ENCODE data around the gene PRSS27.

Gene PRSS27

GRCh38 chr16:2751577-2752034, 31.6 kb upstream of the PRSS27 start:
- DNase-seq (ENCODE audit: low spot score), result peak; percentile 94

DNA sequence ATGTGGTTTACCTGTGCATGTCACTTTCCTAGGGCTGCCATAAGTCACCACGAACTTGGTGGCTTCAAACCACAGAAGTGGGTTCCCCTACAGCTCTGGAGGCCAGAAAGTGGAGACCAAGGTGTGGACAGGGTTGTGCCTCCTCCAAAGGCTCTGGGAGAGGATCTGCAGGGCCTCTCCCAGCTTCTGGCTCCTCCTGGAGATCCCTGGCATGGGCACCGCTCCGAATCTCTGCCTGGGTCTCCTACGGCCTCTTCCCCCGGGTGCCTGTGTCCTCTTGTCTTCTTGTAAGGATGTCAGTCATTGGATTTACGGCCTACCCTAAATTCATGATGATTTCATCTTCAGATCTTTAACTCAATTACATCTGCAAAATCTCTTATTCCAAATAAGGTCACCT, 29.9 kb upstream of the PRSS27 start:
- no peak for DNase-seq (ENCODE audit: low spot score)

DNA sequence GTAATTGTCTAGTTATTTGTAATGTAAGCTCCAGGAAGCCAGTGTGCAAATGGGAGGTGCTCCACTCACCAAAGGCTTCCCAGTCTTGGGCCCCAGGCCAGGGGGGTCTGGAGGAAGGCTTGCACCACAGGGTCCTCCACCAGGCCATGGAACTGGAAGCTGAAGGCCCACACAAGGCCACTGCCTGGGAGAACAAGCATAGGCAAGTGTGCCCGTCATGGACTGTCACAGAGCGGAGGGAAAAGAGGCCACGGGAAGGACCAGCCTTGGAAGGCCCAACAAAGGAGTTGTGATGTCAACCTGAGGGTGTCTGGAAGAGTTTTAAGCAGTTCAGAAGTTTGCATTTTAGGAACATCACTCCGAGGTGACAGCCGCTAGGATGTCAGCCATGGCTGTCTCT, 29.5 kb upstream of the PRSS27 start:
- DNase-seq (ENCODE audit: low spot score), result no peak

GRCh38 chr16:2748757-2749455, 28.9 kb upstream of the PRSS27 start:
- no peak for DNase-seq (ENCODE audit: low spot score)

DNA sequence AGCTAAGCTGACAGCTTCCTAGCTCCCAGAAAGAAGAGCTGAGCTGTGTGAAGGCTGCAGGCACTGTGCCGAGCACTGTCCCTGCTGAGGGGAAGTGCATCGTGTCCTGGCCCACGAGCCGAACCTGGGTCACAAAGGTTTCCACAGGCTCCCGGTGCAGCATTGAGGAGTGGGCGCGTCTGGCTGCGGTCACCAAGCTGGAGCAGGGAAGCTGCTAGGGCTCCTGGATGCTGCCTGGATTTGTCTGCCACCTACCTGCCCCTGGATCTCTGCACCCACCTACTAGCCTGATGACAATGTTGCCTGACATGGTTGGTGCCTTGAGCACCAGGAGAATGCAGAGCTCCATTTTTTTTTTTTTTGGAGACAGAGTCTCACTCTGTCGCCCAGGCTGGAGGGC, 25.9 kb upstream of the PRSS27 start:
- no peak for DNase-seq (ENCODE audit: low spot score)

GRCh38 chr16:2745116-2745890, 25.3 kb upstream of the PRSS27 start:
- no peak for DNase-seq (ENCODE audit: low spot score)

- no peak for DNase-seq (ENCODE audit: low spot score)
Measured at GRCh38 chr16:2744711-2745110, 24.7 kb upstream of the PRSS27 start.

GRCh38 chr16:2743007-2743810, 23.2 kb upstream of the PRSS27 start:
- no peak for DNase-seq (ENCODE audit: low spot score)

DNA sequence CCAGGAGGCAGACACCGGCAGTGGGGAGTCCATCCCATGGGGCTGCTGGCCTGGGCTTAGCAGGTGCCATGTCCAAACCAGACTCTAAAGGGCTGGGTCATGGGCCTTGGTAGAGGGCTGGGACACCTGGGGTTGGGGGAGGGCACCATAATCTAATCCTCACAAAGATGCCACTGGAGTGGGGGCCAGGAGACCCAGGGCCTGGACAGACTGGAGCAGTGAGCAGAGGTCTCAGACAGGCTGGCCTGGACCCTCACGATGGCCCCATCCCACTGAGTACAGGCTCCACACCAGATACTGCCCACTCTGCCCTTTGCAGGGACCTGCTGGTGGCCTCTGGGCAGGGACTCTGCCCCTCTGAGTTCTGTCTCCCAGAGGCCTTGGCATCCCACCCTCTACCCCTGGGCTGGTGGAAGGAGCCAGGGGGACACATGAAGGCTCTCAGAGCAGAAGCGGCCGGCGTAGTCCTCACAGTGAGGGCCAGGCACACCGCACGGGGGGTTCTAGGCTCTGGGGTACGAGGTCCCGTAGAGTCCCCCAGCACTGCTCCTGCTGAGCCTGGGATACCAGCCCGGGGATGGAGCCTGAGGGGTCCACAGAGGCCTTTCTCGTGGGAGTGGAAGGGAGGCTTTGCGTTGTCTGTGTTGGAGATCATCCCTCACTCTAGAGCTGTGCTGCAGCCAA, 22.4 kb upstream of the PRSS27 start:
- DNase-seq (ENCODE audit: low spot score), result no peak

DNA sequence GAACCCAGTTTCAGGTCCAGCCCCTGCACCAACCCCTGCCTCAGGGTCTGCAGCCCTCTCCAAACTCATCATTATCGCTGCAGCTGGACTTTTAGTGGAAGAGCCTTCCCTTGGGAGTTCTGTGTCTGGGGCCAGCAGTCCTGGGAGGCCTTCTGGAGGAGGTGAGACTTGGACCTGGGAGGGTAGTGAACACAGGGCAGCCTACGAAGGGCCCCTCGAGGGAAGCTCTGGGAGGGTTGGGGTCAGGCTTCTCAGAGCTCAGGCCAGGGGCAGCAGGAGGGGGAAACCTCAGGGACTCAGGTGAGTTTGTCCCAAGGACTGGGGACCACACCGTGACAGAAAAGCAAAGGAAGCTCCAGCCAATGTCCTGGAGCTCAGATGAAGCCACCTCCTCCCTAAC, 21.1 kb upstream of the PRSS27 start:
- DNase-seq (ENCODE audit: low spot score), result no peak

- DNase-seq (ENCODE audit: low spot score), result no peak
Measured at GRCh38 chr16:2740476-2740875, 20.5 kb upstream of the PRSS27 start.

GRCh38 chr16:2739625-2740430, 19.8 kb upstream of the PRSS27 start:
- DNase-seq (ENCODE audit: low spot score), result no peak

- no peak for DNase-seq (ENCODE audit: low spot score)
Measured at GRCh38 chr16:2738615-2739014, 18.6 kb upstream of the PRSS27 start.

- no peak for DNase-seq (ENCODE audit: low spot score)
Measured at GRCh38 chr16:2737895-2738418, 17.9 kb upstream of the PRSS27 start.

- DNase-seq (ENCODE audit: low spot score), result no peak
Measured at GRCh38 chr16:2737238-2737605, 17.2 kb upstream of the PRSS27 start.

GRCh38 chr16:2736476-2737237, 16.6 kb upstream of the PRSS27 start:
- no peak for DNase-seq (ENCODE audit: low spot score)

DNA sequence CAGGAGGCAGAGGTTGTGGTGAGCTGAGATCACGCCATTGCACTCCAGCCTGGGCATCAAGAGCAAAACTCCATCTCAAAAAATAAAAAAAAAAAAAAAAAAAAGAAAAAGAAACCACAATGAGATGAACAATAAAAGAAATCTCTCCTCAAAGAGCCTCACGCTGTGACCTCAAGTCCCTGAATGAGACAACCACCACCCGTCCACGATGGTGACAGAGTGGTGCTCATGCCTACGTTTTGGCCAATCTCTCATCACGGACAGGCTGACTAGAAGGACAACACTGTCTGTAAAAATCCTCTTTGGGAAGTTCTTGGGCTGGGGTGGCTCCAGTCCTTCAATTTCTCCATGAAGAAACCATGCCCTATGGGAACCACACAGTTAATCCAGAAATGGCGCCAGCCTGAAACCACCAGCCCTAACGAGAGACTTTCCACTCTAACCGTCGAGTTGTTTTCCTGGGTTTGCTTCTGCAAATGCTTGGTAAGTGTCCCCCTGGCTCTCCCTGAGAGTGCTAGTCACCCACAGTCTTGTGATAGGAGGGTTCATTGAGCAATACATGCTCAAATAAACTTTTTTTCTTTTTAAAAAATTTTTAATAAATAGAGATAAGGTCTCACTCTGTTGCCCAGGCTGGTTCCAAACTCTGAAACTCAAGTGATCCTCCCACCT, 15.0 kb upstream of the PRSS27 start:
- DNase-seq (ENCODE audit: low spot score), result no peak

DNA sequence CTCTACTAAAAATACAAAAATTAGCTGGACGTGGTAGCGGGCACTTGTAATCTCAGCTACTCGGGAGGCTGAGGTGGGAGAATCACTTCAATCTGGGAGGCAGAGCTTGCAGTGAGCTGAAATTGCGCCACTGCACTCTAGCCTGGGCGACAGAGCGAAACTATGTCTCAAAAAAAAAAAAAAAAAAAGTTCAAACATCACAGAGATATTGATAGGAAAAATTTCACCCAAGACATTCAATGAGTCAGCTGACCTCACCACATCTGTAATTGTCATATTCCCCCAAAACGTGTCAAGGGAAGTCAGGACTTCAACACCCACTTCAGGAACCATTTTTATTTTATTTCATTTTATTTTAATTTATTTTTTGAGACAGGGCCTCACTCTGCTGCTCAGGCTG, 8.0 kb upstream of the PRSS27 start:
- no peak for DNase-seq (ENCODE audit: low spot score)

GRCh38 chr16:2726923-2727322, 6.9 kb upstream of the PRSS27 start:
- DNase-seq (ENCODE audit: low spot score), result no peak

DNA sequence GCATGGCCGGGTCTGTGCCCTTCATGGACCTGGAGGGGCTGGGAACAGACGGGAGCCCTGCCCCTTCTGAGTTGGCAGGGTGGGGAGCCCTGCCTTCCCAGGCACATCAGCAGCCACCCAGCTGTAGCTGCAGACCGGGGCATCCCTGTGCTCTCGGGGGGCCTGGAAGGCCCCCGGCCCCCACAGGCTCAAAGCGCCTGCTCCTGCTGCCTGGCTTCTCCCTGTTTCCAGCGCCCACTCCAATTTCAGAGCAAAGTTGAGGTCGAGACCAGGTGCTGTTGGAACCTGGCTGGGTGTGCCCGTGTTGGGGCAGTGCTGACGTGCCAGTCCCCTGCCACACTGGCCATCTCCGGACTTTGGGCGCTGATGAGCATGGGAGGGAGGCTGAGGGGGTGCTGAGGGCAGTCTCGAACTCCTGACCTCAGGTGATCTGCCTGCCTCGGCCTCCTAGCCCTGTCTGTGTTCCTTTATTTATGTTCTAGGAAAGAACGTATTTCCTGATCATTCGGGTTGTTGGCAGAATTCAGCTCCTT, 4.9 kb upstream of the PRSS27 start:
- DNase-seq (ENCODE audit: low spot score), result no peak

Data from HuH-7 (cell line).